Keratinocyte (primary cell): ENCODE results near the gene ACOT7.

ENCODE experiments used
- CTCF ChIP-seq, 3 experiments: IDR thresholded peaks in 1 of 3; conservative IDR thresholded peaks in 1 of 3; optimal IDR thresholded peaks in 1 of 3; 2 replicates in 2 of 3; 3 replicates in 1 of 3; pipeline versions ENCODE3 to v1.5.1; 2011; ENCODE audit warnings: low read length in 3 of 3, mild to moderate bottlenecking in 3 of 3, moderate library complexity in 2 of 3, control low read depth in 1 of 3, inconsistent platforms in 1 of 3; ENCODE audit not compliant: insufficient read depth in 2 of 3; ENCODE audit errors: extremely low read depth in 1 of 3
- EZH2 ChIP-seq: IDR thresholded peaks from one replicate; pipeline ENCODE4 v1.6.1; 2012; ENCODE audit warnings: inconsistent platforms, mild to moderate bottlenecking, low read length, moderate library complexity

GRCh38 chr1:6257541-6258069 is 136.0 kb downstream of the ACOT7 start:
- TF ChIP-seq CTCF (optimal IDR thresholded peaks at IDR 0.05 in 1 of 3, IDR thresholded peaks at IDR 0.05 in 1 of 3, conservative IDR thresholded peaks at IDR 0.05 in 1 of 3; ENCODE audit: extremely low read depth in 1 of 3, insufficient read depth in 2 of 3, low read length in 3 of 3) (no peak), EZH2 (no peak)
